ENCODE results near the gene RNU7-1. TPM values are rescaled to one million over a fixed set of nuclear protein-coding genes. Genes with fewer than 3 reads are reported as not detected.

RNU7-1 gene
- total and polyA plus RNA-seq, 10 of the 15 experiments (the other 5 are each of a cell fraction or from before 2014, with no cell fraction given) = not detected

DNA sequence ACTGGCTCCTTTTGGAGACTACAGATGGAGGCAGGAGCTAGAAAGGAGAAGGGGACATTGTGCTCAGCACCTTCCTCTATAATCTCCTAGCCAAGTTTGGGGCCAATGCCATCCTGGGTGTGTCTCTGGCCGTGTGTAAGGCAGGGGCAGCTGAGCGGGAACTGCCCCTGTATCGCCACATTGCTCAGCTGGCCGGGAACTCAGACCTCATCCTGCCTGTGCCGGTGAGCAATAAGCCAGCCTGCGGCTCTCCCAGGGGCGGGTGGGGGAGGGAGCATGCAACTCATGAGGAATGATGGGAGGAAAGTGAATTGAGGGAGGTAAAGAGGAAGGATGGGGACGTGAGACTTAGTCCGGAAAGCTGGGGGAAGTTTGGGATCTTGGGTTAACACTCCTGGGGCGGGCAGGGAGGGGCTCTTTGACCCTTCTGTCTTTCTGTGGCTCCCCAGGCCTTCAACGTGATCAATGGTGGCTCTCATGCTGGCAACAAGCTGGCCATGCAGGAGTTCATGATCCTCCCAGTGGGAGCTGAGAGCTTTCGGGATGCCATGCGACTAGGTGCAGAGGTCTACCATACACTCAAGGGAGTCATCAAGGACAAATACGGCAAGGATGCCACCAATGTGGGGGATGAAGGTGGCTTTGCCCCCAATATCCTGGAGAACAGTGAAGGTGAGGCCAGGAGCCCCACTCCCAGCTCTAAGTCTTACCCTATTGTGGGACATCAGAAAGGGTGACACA lies 26.0 kb upstream of the RNU7-1 start:
- RAD21 ChIA-PET (ENCODE audit: unreplicated experiment) = no interaction called here
- intact Hi-C loops (cut with micrococcal nuclease; ENCODE audit: unreplicated experiment) = no loop called here
- 86% methylated on average over 14 of the region's 14 CpGs for WGBS (ENCODE audit: insufficient coverage, insufficient replicate concordance, low lambda C conversion rate, missing lambda C conversion rate)

More for the DNA sequence above, 26.0 kb upstream of the RNU7-1 start:
- Histone ChIP-seq H3K4me3 (no peak overlapping the region), H3K9ac (ENCODE audit: control insufficient read depth, insufficient read depth, low read length) (no peak overlapping the region), H3K4me2 (ENCODE audit: control insufficient read depth, insufficient read depth) (no peak overlapping the region), H3K9me3 (replicated peaks; ENCODE audit: control insufficient read depth, insufficient read depth, low read length) (no peaks in the 10 kb centered on the region), H3K79me2 (ENCODE audit: control insufficient read depth, insufficient read depth, low read length) (peaks cover 23% of the 10 kb centered on the region), H3K27me3 (replicated peaks in 1 of 2; ENCODE audit: control insufficient read depth in 2 of 2, insufficient read depth in 2 of 2, low read length in 1 of 2) (no peaks in the 10 kb centered on the region), H3K27ac (ENCODE audit: control insufficient read depth, insufficient read depth) (no peak overlapping the region), H4K20me1 (ENCODE audit: control insufficient read depth, insufficient read depth) (no peaks in the 10 kb centered on the region), H3K36me3 (ENCODE audit: control insufficient read depth in 2 of 2, insufficient read depth in 2 of 2, low read length in 1 of 2) (peaks cover 2 to 10% of the 10 kb centered on the region in 2 experiments; a peak in 2 of 4 replicates), H2AFZ (ENCODE audit: control insufficient read depth, low read depth, low read length) (no peak overlapping the region), H3K4me1 (ENCODE audit: control insufficient read depth, insufficient read depth, low read length) (peaks cover 28% of the 10 kb centered on the region)
- ATAC-seq = no peak
- FAIRE-seq = no peak
- in situ Hi-C loops (cut with MboI) = no loop called here
- TF ChIP-seq MLLT1 (IDR thresholded peaks at IDR 0.05) = no peak
- DNase-seq (ENCODE audit: low read depth, low spot score) = no peak
- BruUV-seq (replicated peaks) = TSS peak; percentile 32
- CTCF ChIA-PET = interaction anchor here (0.7 to 1.9 kb wide), 4 partner anchors 8 to 49 kb away, joined by 3 to 7 read pairs (median 4); partner anchors contain the start of gene SPSB2
- SMC1A ChIA-PET (ENCODE audit: uncharacterized antibody, unreplicated experiment) = interaction anchor here (1.3 kb wide), 1 partner anchor 26 kb away, joined by 3 read pairs; no protein-coding TSS in a partner anchor
- POLR2A ChIA-PET = interaction anchor here (0.6 to 1.2 kb wide), 2 partner anchors 9 to 17 kb away, joined by 4 to 6 read pairs; no protein-coding TSS in a partner anchor

Measured in GM12878 (cell line).